ENCODE results near the gene MLPH. TPM values are rescaled to one million over a fixed set of nuclear protein-coding genes. Genes with fewer than 3 reads are reported as not detected.

MLPH gene
- total RNA-seq, 2 experiments from 2014 or later = not detected

GRCh38 chr2:237475704-237476141 lies 11.3 kb upstream of the MLPH start:
- CTCF ChIA-PET = interaction anchor here (0.6 to 6.1 kb wide), 21 partner anchors 10 to 389 kb away, joined by 3 to 128 read pairs (median 5); partner anchors contain the start of gene COPS8
- no peak overlapping the region for H3K27ac Mint-ChIP-seq
- ATAC-seq = peak; percentile 35
- H3K4me3 Mint-ChIP-seq = peak overlapping the region; percentile 33
- peaks cover 36% of the 10 kb centered on the region for H3K27me3 Mint-ChIP-seq
- no peak for DNase-seq
- no peaks in the 10 kb centered on the region for H3K9me3 Mint-ChIP-seq (ENCODE audit: low read depth)
- H3K36me3 Mint-ChIP-seq = no peaks in the 10 kb centered on the region
- H3K4me1 Mint-ChIP-seq = peaks cover 8% of the 10 kb centered on the region

GRCh38 chr2:237478095-237478494 lies 9.0 kb upstream of the MLPH start:
- H3K27me3 Mint-ChIP-seq = peaks cover 46% of the 10 kb centered on the region
- H3K36me3 Mint-ChIP-seq = no peaks in the 10 kb centered on the region
- CTCF ChIA-PET = interaction anchor here (6.1 kb wide), 1 partner anchor 57 kb away, joined by 128 read pairs; no protein-coding TSS in a partner anchor
- ATAC-seq (no peak), DNase-seq (no peak)
- no peak overlapping the region for H3K4me3 Mint-ChIP-seq
- no peak overlapping the region for H3K27ac Mint-ChIP-seq
- H3K4me1 Mint-ChIP-seq = peaks cover 8% of the 10 kb centered on the region
- H3K9me3 Mint-ChIP-seq (ENCODE audit: low read depth) = no peaks in the 10 kb centered on the region

DNA sequence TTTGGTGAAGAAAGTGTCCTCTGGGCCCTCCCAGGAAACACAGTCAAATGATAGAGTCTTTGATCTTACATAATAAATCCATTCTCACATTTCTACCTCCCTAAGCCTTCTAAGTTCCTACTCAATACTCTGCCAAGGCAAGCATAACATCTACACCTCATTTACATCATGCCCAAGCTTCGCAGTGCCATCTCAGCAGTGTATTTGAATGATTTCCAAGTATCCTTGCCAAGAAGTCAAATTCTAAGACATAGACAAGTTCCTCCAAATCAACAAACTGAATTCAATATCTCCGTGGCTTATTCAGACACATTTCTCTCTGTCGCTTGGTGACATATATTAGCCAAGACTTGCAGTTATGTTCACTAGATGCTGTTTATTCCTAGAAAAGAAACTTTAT lies 8.1 kb upstream of the MLPH start:
- ATAC-seq = no peak
- DNase-seq = no peak
- H3K9me3 Mint-ChIP-seq (ENCODE audit: low read depth) = no peaks in the 10 kb centered on the region
- H3K27ac Mint-ChIP-seq = no peak overlapping the region
- CTCF ChIA-PET = interaction anchor here (6.1 kb wide), 1 partner anchor 58 kb away, joined by 128 read pairs; no protein-coding TSS in a partner anchor
- H3K27me3 Mint-ChIP-seq = peaks cover 52% of the 10 kb centered on the region
- no peaks in the 10 kb centered on the region for H3K36me3 Mint-ChIP-seq
- H3K4me3 Mint-ChIP-seq = no peak overlapping the region
- H3K4me1 Mint-ChIP-seq = peaks cover 8% of the 10 kb centered on the region

DNA sequence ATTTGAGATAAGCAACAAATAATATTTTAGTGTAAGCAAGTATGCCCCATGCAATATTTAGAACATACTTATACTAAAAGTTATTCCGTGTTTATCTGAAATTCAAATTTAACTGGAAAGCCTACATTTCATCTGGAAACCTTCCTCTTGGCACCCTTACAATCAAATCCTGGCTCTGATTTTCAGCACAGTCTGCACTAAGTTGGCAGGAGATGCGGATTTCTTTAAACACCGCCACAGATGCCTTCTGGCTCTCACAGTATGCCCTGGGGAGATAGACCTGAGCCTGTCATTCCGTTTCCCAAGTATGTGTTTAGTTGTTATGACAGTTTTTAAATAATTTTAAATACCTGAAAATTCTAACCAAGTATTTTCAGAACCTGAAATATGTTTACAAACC lies 7.3 kb upstream of the MLPH start:
- Mint-ChIP-seq H3K4me3 (no peak overlapping the region), H3K27ac (no peak overlapping the region), H3K27me3 (peaks cover 59% of the 10 kb centered on the region), H3K36me3 (no peaks in the 10 kb centered on the region), H3K4me1 (peaks cover 6% of the 10 kb centered on the region), H3K9me3 (ENCODE audit: low read depth) (no peaks in the 10 kb centered on the region)
- ATAC-seq (no peak), DNase-seq (no peak)
- CTCF ChIA-PET = no interaction called here

DNA sequence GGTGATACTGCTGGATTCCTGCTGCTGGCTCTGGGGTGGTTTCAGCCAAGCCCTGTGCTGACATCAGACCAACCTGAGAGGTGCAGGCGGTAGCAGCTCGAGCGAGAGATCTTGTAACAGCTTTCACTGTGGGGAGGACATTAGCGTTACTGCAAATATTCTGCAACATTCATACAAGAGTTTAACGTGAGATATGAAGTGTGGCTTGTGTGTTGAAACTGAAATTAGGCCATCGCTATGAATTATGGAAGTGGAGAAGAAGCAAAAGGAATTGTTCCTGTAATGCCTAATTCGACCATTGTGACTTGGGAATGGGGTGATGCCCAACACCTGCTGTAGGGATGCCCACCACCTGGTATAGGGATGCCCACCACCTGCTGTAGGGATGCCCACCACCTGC lies 6.5 kb upstream of the MLPH start:
- peaks cover 65% of the 10 kb centered on the region for H3K27me3 Mint-ChIP-seq
- DNase-seq (no peak), ATAC-seq (no peak)
- H3K36me3 Mint-ChIP-seq = no peaks in the 10 kb centered on the region
- no peaks in the 10 kb centered on the region for H3K9me3 Mint-ChIP-seq (ENCODE audit: low read depth)
- CTCF ChIA-PET = interaction anchor here (1.2 kb wide), 1 partner anchor 54 kb away, joined by 3 read pairs; no protein-coding TSS in a partner anchor
- no peak overlapping the region for H3K27ac Mint-ChIP-seq
- peaks cover 4% of the 10 kb centered on the region for H3K4me1 Mint-ChIP-seq
- no peak overlapping the region for H3K4me3 Mint-ChIP-seq

GRCh38 chr2:237480988-237481525 lies 6.0 kb upstream of the MLPH start:
- DNase-seq (no peak), ATAC-seq (no peak)
- Mint-ChIP-seq H3K36me3 (no peaks in the 10 kb centered on the region), H3K9me3 (ENCODE audit: low read depth) (no peaks in the 10 kb centered on the region), H3K27me3 (peaks cover 66% of the 10 kb centered on the region), H3K4me1 (peaks cover 1% of the 10 kb centered on the region), H3K27ac (no peak overlapping the region), H3K4me3 (no peak overlapping the region)
- CTCF ChIA-PET = interaction anchor here (1.2 kb wide), 1 partner anchor 54 kb away, joined by 3 read pairs; no protein-coding TSS in a partner anchor

DNA sequence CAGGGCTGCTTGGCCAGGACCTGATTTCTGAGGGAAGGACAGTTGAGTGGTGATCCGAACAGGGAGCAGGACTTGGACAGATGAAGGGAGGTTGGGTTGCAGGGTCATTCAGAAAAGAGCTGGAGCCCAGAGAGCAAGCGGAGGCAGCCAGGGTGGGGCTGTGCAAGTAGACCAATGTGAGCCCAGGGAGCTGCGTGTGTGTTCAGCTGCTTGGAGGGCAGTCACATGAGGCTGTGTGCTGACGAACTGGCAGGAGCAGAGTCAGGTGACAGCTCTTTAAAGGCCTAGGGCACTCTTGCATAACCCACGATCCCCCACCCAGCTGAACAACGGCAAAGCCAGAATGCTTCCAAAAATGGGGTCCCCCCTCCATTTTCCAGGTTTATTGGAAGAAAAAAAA lies 4.6 kb upstream of the MLPH start:
- H3K27me3 Mint-ChIP-seq = peaks cover 66% of the 10 kb centered on the region
- CTCF ChIA-PET = interaction anchor here (1.0 kb wide), 1 partner anchor 30 kb away, joined by 4 read pairs; no protein-coding TSS in a partner anchor
- DNase-seq = no peak
- no peaks in the 10 kb centered on the region for H3K36me3 Mint-ChIP-seq
- no peaks in the 10 kb centered on the region for H3K4me1 Mint-ChIP-seq
- H3K27ac Mint-ChIP-seq = no peak overlapping the region
- ATAC-seq = no peak
- no peak overlapping the region for H3K4me3 Mint-ChIP-seq
- no peaks in the 10 kb centered on the region for H3K9me3 Mint-ChIP-seq (ENCODE audit: low read depth)

DNA sequence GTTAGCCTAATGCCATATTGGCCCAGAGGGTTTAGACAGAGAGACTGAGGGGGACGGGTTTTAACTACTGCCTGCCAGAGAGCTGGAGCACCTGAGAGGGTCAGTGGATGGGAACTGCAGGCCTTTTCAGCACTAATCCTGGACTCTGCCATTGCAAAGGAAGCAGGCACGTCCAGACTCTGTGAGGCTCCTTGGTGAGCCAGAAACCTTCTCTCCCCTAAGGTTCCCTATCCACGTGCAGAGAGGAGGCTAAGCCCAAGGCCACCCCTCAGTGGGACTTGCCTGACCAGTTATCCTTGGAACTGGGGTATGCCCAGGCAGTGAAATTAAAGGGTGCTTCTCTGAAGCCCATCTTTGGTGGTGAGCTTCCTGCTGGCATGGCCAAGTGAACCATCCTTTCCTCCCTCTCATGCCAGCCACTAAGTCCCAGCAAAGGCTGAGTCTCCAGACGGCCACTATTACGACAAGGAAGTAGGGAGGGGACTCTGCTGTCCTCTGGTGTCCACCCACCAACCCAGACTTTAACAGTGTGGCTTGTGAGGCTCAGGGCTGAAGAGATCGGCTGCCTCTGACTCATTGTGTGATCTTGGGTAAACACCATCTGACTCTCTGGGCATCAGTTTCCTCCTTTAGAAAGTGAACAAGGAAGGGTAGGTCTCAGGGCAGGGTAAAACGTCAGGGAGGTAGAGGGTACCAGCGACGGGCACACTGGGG lies 3.9 kb upstream of the MLPH start:
- Mint-ChIP-seq H3K27me3 (peaks cover 67% of the 10 kb centered on the region), H3K4me3 (no peak overlapping the region), H3K36me3 (no peaks in the 10 kb centered on the region), H3K27ac (no peak overlapping the region), H3K4me1 (no peaks in the 10 kb centered on the region), H3K9me3 (ENCODE audit: low read depth) (no peaks in the 10 kb centered on the region)
- no peak for ATAC-seq
- no peak for DNase-seq
- CTCF ChIA-PET = interaction anchor here (1.0 kb wide), 1 partner anchor 29 kb away, joined by 4 read pairs; no protein-coding TSS in a partner anchor

GRCh38 chr2:237485304-237485703 lies 1.7 kb upstream of the MLPH start:
- CTCF ChIA-PET = no interaction called here
- Mint-ChIP-seq H3K9me3 (ENCODE audit: low read depth) (no peaks in the 10 kb centered on the region), H3K36me3 (no peaks in the 10 kb centered on the region), H3K27me3 (peaks cover 72% of the 10 kb centered on the region), H3K4me3 (no peak overlapping the region), H3K27ac (no peak overlapping the region), H3K4me1 (no peaks in the 10 kb centered on the region)
- ATAC-seq (no peak), DNase-seq (no peak)

DNA sequence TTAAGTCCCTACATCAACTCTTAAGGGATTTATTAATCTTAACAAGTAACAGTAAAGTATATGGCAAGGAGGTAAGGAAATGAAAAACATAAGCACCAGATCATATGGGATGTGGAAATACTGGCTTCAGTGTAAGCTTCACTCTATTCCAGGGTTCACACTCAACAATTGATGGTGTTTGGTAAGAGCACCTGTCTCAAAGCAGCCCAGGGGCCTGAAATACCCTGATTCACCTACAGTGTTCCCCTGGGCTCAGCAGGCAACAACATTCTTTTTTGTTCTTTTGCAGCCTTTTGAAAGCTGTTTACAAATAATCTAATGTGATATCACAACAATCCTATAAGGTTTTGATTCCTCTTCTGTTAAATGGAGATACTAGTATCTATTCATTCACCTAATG lies 1.2 kb upstream of the MLPH start:
- no peak for DNase-seq
- H3K27me3 Mint-ChIP-seq = peaks cover 69% of the 10 kb centered on the region
- H3K27ac Mint-ChIP-seq = no peak overlapping the region

GRCh38 chr2:237486334-237486818 lies 675 bp upstream of the MLPH start:
- Mint-ChIP-seq H3K36me3 (no peaks in the 10 kb centered on the region), H3K4me1 (no peaks in the 10 kb centered on the region), H3K9me3 (ENCODE audit: low read depth) (peaks cover 1% of the 10 kb centered on the region), H3K27me3 (peaks cover 68% of the 10 kb centered on the region), H3K27ac (no peak overlapping the region), H3K4me3 (no peak overlapping the region)
- CTCF ChIA-PET = no interaction called here
- ATAC-seq (no peak), DNase-seq (no peak)

More for the DNA sequence above, 1.2 kb upstream of the MLPH start:
- Mint-ChIP-seq H3K4me3 (no peak overlapping the region), H3K9me3 (ENCODE audit: low read depth) (no peaks in the 10 kb centered on the region), H3K4me1 (no peaks in the 10 kb centered on the region), H3K36me3 (no peaks in the 10 kb centered on the region)
- no peak for ATAC-seq
- CTCF ChIA-PET = no interaction called here

DNA sequence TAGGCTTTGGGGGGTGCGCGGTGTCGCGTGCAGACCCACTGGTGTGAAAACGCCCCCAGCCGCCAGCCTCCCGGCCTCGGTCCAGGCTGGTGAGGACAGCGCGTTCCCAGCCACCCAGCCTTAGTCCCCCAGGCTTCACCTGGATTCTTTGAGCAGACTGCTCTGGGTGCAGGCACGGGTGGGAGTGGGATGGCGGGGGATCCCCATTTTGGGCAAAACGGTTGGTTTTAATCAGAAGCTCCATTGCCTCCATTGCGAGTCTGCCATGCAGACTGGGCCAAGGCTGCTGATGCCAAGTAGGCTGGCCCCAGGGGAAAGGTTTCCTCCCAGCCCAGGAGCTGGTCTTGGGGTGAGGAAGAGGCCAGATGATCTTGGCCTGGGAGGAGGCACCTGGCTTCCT lies 445 bp downstream of the MLPH start:
- CTCF ChIA-PET = no interaction called here
- Mint-ChIP-seq H3K4me1 (no peaks in the 10 kb centered on the region), H3K36me3 (no peaks in the 10 kb centered on the region), H3K9me3 (ENCODE audit: low read depth) (peaks cover 9% of the 10 kb centered on the region), H3K27ac (no peak overlapping the region), H3K4me3 (no peak overlapping the region), H3K27me3 (peaks cover 59% of the 10 kb centered on the region)
- ATAC-seq (no peak), DNase-seq (no peak)

GRCh38 chr2:237488295-237488694 lies 1.2 kb downstream of the MLPH start:
- Mint-ChIP-seq H3K4me1 (no peaks in the 10 kb centered on the region), H3K9me3 (ENCODE audit: low read depth) (peaks cover 11% of the 10 kb centered on the region), H3K27ac (no peak overlapping the region), H3K4me3 (no peak overlapping the region), H3K36me3 (no peaks in the 10 kb centered on the region), H3K27me3 (peaks cover 57% of the 10 kb centered on the region)
- CTCF ChIA-PET = interaction anchor here (0.9 to 1.7 kb wide), 3 partner anchors 13 to 84 kb away, joined by 3 to 6 read pairs (median 5); no protein-coding TSS in a partner anchor
- ATAC-seq (no peak), DNase-seq (no peak)
